HG03378 (cell line): Measurements from ENCODE around the gene CDKN2C.
A peak's percentile ranks its signal among the peaks of the same experiment; 100 is the strongest.

ENCODE experiments used
- ATAC-seq: cut with Tn5 transposase; IDR thresholded peaks from one replicate; pipeline ENCODE4 v1.9.1; 2021; ENCODE audit warnings: mild to moderate bottlenecking, moderate library complexity; ENCODE audit not compliant: unreplicated experiment

The CDKN2C gene

DNA sequence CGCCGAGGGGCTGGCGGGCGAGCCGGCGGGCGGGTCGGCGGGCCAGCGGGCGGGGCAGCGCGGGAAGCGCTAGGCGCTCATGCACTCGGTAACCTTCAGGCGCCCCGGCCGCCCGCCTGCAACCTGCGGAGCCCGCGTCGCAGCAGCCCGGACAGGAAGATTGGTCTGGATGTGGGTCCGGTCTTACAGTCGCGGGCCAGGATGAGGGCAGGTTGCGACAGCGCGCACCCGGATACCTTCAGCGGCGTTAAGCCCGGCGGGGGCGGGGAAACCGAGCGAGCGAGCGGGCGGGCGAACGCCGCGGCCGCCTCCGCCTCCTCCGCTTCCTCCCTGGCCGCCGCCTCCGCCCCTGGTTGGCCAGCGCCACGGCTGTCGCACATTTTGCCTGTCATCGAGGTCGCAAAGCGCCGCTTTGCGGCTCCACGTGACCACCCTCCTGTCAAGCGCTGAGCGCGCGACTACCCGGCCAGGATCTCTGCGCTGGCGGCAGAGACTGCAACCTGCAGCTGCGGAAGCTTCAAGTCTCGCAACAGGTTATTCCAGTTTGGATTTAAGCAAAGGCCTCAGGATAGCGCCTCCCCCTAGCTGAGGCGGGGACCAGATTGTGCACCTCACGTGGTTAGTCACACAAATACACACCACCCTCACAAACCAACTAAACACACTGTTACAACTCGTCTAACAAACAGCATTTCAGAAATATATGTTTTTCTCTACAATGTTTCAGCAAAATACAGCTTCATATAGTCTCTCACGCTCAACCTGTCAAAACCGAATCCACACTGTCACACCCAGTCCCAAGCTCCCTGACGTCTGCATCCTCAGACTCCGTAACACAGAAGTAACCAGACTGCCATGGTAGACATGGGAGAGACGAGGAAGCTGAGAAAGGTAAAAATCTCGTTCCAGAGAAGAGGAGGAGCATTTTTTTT, 9.9 kb upstream of the CDKN2C start, which contains the start of gene FAF1:
FAF1 (minus strand) TSS at position 355 of the 932 bp plus-strand sequence. CDS start 456 bp downstream, outside the sequence.
- ATAC-seq = peak; percentile 80

DNA sequence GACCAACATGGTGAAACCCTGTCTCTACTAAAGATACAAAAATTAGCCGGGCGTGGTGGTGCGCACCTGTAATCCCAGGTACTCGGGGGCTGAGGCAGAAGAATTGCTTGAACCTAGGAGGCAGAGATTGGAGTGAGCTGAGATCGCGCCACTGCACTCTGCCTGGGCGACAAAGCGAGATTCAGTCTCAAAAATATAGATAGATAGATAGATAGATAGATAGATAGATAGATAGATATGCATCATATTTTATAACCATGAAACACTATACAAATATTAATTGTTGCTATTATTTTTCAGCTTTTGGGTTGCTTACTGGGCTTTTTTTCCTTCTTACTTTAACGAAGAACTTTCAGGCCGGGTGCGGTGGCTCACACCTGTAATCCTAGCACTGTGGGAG, 5.2 kb upstream of the CDKN2C start:
- no peak for ATAC-seq

DNA sequence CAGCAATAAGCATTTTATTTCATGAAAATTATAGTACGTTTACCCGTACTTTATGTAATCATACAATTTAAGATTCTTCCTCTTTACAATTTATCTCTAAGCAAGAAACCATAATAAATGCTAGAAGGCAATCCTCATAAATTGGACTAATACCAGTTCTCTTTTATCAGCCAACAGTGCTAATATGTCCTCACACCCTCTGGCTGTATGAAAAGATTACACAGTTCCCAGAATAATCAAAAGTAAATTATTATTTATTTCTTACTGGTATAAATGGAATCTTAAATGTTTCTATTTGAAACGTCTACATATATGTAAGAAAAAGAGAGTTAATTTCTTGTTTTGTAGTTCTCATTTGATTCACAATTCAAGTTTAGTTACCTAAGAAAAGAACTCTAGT, 3.1 kb upstream of the CDKN2C start:
- no peak for ATAC-seq

DNA sequence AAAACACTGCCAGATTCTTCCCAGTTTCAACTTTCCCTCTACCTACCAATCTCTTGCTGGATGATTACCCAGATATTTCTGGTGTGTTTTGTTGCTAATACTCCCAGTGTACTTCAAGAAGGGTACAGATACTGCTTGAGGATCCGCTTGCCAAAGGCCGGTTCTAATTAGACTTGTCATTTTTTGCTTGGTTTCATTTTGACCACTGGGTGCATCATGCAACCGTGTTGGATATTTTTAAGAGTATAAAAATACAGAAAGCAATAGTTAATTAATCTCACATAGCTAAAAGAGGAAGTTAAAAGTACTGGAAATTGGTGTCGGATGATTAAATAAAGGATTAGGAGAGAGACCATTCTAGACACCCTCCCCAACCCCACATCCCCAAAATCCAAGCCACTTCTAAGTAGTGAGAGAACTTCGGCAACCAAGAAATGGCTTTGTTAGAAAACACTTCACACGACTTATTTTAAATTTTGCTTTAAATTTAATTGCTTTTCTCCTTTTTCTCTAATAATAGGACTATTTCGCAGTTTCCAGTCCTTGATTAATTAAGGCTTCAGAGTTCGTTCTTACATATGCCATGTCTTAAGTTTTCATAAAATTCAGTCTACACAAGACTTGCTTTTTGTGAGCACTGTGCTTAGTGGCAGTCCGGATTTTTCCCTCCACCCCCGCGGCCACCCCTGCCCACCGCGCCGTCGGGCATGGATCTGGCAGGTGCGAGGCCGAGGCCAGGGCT, 2.5 kb upstream of the CDKN2C start:
- no peak for ATAC-seq

DNA sequence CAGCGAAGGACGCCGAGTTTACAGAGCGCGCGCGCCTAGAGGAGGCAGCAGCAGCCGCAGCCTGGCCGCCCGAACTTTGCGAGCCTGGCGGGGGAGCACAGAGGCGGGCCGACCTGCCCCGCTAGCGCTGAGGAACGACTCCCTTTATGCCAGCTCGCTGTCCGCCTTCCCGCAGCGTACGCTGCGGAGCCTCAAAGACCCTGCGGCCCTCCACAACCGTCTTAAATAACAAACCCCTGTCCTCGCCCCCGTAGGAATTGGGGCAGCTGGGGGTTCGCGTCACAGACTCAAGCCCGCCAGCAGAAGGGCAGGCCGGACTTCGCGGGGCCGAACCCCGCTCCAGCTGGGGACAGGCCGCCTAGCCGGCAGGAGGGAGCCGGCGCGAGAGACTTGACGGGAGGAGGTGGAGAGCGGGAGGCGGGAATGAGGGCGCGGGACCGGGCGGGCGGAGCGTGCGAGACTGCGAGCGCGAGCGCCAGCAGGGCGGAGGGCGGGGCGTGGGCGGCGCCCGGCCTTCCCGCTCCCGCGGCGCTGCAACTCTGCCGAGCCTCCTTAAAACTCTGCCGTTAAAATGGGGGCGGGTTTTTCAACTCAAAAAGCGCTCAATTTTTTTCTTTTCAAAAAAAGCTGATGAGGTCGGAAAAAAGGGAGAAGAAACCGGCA, 1.8 kb upstream of the CDKN2C start:
- ATAC-seq = peak; percentile 44

DNA sequence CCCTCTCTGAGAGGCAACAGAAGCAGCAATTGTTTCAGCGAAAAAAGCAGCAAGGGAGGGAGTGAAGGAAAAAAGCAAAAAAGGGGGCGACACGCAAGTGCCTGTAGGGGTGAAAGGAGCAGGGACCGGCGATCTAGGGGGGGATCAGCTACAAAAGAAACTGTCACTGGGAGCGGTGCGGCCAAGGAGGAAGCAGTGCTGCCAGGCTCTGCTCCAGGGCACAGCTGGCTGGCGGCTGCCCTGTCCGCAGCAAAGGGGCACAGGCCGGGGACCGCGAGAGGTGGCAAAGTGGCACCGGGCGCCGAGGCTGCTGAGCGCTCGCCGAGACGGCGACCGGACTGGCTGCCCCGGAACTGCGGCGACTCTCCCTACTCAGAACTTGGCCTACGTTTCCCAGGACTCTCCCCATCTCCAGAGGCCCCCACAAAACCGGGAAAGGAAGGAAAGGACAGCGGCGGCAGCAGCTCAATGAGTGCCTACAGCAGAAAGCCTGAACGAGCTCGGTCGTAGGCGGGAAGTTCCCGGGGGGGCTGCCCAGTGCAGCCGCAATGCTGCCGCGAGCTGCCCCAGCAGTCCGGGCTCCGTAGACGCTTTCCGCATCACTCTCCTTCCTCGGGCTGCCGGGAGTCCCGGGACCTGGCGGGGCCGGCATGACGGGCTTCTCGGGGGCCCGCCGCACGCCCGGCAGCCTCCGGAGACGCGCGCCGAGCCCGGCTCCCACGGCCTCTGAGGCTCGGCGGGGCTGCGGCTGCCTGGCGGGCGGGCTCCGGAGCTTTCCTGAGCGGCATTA, 1.0 kb upstream of the CDKN2C start:
- peak; percentile 13 for ATAC-seq

DNA sequence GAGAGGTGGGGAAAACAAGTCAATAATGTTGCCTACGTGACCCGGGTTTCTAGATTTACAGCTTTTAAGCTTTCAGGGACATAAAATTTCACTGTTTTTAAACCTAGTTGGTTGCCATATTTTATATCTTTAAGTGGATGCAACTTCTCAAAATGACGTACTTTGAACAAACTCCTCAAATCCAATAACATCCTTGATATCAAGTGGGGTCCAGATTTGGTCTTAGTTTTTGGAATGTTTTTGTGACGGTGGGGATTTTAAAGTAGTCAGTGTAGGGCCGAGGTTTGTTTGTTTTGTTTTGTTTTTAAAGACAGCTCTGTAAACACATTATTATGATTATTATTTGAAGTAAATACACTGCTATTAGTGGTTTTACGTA, 453 bp downstream of the CDKN2C start:
- ATAC-seq = no peak

DNA sequence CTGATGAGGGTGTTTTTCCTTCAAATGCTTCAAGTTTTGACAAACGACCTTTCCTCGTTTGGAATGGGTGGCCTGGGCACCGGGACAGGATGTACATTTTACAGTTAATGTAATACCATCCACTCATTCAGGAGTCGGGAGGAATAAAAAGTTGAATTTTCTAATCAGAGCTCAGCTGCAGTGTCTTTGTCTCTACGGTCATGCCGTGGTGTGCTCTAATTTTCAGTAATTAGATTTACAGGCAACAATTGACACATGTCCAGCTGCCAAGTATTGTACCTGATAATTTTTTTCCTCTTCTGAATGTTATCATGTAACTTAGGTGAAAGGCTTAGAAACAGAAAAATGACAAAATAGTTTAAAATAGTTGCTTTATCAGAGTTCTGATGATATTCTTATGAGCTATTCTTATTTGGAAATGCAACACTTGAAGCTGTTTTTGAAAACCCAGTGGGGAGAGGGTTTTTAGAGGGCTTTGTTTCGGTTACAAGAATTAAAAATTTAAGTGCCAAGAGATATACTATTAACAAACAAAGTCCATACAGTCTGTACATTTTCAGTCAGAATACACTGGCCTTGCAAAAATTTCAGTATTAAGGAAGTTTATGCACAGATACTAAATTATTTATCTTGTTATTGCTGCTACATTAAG, 1.0 kb downstream of the CDKN2C start:
- ATAC-seq = no peak

DNA sequence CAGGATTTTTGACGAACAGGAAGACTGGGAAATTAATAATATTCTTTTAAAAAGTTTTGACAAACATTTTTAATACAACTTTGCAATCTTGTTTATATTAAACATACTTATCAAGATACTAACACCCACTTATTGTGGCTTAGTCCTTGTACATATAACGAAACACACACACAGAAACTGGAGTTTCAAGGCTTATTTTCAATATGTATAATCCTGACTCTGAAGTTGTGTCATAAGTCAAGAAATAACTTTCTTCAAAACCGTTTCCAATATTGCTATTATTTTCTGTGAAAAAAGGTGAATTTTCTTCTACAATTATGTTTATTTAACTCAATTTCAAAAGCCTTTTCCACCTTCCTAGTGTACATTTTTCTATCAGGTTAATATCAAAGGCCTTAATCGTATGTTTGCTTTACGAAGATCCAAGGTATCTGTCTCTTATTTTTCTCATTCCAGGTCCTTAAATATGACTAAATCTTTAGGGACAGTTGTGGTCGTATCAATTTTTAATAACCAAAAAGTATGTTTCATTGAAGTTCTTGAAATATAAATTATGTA, 1.8 kb downstream of the CDKN2C start:
- no peak for ATAC-seq

DNA sequence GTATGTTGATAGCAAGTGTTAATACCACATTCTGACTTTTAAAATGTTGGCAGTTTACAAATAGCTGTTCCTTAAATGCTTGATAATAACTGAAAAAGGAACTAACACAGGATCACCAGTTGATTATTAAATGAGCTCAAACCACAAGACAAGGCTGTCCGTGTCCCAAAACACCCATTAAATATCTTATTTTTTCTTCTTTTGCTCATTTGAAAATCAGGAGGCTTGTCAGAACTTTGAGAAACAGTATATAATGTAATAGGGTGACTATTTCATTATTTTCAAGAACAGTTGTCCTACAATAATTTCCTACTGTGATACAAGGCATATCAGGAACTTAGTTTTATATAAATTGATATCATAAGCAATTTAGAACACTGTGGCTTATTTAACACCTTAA, 2.7 kb downstream of the CDKN2C start:
- no peak for ATAC-seq

DNA sequence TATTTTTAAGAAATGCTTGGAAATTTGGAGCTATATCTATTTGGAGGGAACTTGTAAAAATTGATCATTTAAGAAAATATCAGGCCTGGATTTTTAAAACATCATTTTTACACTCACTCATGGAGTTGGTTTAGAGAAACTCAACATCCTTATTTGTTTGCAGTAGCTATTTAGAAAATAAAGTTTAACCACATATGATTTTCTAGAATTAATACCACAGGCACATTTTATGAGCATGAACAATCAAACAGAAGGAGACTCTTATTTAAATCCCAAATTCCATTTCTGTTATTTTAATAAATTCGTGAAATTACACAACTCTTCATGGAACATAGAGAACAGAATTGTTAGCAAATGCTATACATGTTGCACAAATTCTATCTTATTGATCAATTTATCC, 3.2 kb downstream of the CDKN2C start:
- ATAC-seq = no peak

DNA sequence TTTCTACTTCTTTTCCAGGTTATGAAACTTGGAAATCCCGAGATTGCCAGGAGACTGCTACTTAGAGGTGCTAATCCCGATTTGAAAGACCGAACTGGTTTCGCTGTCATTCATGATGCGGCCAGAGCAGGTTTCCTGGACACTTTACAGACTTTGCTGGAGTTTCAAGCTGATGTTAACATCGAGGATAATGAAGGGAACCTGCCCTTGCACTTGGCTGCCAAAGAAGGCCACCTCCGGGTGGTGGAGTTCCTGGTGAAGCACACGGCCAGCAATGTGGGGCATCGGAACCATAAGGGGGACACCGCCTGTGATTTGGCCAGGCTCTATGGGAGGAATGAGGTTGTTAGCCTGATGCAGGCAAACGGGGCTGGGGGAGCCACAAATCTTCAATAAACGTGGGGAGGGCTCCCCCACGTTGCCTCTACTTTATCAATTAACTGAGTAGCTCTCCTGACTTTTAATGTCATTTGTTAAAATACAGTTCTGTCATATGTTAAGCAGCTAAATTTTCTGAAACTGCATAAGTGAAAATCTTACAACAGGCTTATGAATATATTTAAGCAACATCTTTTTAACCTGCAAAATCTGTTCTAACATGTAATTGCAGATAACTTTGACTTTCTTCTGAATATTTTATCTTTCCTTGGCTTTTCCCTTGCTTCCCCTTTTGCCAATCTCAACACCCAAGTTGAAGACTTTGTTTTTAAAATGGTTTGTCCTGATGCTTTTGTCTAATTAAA, 4.0 kb downstream of the CDKN2C start:
- ATAC-seq = no peak

DNA sequence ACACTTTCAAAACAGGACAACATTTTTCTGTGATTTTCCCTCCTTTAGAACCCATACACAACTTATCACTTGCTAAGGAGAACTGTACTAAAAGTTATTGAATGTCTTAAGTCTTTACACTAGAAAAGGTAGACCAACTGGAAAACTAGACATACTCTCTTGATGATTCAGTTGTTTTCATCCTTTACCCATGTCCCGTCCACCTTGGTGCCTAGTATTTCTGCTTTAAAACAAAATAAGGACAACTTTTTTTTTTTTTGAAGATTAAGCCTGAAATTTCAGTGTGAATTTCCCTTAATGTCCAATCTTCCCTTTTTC, 4.5 kb downstream of the CDKN2C start:
- no peak for ATAC-seq

DNA sequence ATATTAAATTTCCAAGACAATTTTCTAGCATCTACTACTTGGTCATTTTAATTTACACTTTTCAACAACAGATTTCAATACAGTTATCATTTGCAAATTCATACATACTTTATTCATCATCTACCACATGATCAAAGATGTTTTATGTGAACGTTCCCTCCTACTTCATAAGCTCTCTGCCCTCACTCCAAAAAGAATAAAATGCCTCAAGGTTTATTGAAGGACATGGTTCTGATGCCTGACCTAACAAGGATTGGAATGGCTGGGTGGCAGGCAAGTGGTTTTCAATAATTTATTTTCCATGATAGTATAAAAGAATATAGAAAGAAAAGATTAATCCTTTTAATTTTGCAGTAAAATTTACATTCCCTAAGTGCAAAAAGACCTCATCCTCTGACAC, 5.4 kb downstream of the CDKN2C start:
- ATAC-seq = no peak

DNA sequence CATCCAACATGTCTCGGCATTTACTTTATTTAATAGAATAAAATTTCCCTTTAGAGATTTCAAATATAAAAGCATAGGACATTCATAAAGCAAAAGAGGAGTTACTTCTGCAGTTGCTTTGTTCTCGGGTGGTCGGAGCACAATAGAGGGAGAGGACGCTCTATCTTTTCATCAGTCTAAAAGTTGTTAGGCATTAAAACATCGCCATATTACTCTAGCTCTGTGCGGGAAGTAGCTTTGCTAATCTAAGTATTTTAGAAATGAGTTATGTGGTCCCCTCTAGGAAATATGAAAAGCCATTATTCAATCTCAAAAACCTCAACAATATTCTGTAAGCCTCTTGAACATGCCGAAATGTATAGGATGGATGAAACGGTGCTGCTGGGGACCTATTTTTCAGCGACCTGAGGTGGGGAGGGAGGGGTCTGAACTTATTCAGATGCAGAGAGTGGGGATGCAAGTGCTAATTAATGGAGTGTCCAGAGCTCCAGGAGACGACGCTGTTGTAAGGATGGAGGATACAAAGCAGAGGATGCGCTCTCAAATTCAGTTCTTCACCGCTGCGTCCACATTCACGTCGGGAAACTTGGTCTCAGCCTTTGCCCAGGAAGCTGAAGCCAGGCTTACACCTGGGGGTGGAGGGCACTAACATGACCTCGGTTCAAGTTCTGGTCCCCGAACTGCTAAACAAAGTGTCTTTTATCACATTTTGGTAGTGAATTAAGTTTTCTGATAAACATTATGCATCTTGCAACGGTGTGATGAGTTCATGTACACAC, 6.3 kb downstream of the CDKN2C start:
- no peak for ATAC-seq

DNA sequence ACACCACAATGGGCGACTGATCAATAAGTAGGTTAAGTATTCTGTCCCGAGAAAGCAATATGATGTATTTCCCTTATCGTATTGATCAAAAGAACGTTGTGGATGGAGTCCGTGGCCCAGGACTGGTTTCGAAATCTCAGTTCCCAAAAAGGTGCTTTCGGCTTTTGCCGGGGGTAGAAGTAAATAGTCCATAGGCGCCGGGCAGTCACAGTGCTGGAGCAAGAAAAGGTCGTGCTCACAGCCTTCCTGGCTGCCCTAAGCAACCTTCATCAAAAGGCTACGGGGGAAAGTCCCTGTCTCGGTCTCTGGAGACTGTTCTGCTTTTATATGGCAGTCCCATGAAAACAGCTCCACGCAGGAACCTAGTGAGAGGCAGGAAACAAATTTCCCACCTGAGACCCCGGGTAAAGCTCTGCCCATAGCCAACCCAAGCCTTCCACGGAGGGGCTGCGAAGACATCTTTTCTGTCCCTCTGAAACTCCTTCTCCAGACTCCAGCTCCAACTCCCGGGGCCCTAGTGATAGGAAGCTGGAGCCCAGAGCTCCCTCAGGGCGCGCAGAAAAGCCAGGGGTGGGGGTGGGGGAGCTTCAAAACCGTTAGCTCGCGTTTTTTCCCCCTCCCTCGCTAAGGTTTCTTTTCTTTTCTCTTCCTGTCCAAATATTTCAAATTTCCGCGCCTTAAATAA, 7.0 kb downstream of the CDKN2C start:
- peak; percentile 73 for ATAC-seq

DNA sequence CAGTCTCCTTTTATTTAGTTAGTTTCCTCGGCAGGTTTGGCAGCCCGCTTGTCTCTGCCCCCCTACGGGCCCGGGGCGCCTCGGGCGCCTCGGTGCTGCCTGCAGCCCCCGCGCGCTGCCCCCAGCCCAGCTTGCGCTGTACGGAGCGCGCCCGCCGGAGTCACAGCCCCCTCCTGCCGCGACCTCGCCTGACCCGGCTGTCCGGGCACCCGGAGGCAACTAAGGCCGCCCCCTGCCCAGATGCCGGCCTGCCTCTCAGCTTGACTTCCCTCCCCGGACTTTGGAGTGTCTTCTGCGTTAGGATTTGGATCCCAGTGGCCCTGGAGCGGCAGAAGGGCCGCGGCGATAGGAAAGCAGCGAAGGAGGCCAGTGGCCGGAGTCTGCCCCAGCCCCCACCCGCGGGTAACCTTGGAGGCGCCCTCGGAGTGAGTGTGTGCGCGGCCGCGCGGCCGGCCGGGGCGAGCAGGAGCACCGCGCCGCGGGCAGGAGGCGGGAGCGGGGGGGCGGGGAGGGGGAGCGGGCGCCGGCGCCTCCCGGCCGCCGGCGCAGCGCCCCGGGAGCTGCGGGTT, 7.6 kb downstream of the CDKN2C start:
- ATAC-seq = peak; percentile 18
